DMS114 treated with DMSO at 0.1 percent for 48 hours (cell line): ENCODE measurements around the gene XYLT1.

Source experiments
- DNase-seq: peaks from one replicate; lab custom pipeline; 2025; ENCODE audit not compliant: unreplicated experiment; lab: John Stamatoyannopoulos, UW

Gene XYLT1

DNA sequence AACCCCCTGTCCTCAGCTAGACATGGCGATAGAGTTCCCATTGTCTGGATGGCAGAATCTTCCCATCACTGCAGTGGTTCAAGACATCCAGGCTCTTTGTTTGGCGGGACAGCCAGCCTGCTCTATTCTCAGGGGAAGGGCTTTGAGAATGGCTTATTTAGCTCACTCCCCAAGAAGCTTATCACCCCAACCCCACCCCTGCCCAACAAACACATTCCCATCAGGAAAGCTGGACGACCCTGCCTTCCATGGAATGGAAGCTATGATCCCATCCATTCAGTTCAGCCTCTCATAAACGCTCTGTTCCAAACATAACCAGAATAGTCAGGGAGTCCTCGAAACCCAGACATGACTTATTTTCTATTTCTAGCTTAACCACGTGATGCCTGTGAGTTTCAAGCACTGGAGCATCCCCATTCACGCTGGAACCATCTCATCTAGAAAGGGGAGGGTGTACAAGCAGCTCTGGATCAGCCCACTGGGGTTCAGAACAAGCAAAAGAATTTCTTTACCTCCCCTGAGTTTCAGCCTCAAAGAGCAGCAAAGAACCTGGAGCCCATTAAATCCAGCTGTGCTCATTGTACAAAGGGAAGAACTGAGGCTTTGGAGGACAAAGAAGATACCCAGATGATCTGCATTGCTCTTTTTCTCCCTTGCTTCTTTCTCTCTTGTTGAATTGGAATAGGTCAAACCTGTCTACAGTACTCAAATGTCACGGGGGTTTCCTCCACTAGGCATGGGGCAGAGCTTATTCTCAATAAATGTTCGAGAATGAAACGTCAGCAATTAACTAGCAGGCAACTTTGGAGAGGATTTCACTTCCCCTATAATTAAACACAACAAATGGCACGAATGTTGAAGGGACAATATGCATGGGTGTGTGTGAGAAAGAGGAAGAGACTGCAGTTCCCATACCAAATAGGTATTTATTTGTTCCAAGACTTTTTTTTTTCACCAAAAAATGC lies 93.1 kb downstream of the XYLT1 start:
- no peak for DNase-seq

DNA sequence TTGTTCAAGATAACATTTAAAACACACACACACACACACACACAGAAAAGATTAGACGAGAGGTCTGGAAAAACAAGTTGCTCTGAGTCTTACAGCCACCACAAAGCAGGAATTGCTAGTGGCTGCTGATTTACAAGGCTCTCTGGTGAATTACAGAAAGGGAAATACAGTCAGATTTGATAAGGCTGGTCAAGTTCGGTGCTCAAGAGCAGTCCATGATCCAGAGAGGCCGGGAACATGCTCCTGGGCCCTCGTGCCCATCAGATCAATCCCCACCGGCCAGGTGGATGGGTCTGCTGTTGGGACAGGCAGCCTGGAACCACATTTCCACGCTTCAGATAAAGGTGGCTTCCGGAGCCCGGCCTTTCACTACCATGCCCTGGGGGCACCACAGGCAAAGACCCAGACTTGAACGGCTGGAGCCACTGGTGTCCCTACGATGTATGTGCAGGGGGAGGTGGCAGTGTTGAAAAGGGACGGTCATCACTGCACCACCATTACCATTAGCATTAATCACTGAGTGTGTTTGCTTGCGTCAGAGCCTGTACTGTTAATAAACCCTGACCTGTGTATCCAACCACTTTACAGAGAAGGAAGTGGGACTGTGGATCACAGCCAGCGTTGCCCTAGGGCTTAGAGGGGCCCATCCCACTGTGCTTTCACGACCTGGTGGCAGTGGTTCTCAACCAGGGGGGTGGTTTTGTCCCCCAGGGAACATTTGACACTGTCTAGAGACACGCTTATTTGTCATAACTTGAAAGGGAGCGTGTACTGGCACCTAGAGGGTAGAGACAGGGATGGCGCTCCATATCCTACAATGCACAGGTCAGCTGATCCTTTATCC lies 95.1 kb downstream of the XYLT1 start:
- no peak for DNase-seq

DNA sequence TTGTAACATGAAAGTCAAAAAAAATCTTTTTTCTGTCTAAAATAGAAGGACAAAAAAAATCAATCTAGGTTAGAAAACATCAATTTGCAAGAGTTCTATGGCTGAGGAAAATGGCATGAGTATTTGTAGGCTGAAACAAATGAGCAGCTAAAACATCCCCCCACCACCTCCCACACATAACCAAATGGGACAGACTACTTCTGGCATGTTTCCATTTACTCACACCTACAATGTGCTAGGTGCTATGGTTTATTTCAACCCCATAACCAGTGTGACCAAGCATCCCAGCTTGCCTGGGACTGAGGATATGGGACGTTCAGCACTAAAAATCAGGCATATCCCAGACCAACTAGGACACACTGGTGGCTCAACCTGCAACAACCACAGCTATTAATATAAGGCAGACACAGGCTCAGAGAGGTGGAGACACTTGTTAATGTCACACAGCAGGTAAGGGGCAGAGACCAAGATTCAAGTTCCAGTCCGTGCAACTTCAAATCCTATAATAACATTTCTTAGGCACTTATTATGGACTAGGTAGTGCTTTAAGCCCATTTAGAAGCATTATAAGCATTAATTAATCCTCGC lies 96.0 kb downstream of the XYLT1 start:
- no peak for DNase-seq

DNA sequence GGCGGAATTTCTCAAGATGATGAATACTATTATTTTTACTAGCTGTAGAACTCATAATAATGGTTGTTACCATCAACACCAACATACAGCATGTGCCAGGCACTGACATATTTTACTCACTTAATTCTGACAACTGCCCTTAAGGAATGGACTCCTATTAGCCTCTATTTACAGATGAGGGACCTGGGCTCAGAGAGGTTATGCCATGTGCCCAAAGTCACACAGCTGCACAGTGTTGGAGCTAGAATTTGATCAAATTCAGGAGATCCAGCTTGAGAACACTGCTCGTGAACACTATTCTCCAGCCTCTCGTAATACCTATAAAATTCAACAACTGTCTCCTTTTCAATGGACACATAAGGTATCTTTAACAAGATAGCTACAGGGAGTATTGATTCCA lies 97.2 kb downstream of the XYLT1 start:
- no peak for DNase-seq

DNA sequence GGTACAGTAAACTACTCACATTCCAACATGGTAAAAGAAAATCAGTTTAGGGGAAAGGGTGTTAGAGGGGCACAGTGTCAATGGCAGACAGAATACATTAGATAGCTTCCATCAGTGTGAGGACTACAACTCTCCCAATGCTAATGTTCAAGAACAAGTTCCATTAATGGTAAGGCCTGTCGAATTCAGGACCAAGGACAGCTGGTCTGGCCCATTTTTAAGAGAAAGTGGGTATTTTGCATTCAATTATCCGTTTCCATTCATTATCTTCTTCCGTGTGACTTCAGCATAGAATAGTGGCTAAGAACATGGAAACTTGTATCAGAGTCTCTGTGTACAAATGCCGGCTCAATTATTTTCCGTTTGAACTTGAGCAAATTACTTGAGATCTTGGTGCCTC lies 98.4 kb downstream of the XYLT1 start:
- no peak for DNase-seq

DNA sequence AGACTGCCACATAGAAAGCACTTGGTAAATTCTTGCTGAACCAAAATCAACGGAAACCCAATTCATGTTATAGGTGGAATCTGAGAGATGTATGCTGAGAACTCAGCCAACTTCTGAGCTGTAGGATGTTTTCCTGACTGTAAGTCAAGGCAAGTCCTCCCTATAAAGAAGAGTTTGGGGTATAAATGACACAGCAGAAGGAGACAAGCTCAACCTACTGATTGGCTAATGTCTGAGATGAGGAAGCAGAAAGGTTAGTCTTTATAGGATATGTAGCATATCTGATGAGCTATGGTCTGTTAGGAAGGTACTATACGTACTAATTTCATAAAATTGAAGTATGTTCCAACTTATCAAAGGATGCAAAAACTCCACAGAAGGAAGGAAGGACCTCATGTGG lies 99.5 kb downstream of the XYLT1 start:
- no peak for DNase-seq

DNA sequence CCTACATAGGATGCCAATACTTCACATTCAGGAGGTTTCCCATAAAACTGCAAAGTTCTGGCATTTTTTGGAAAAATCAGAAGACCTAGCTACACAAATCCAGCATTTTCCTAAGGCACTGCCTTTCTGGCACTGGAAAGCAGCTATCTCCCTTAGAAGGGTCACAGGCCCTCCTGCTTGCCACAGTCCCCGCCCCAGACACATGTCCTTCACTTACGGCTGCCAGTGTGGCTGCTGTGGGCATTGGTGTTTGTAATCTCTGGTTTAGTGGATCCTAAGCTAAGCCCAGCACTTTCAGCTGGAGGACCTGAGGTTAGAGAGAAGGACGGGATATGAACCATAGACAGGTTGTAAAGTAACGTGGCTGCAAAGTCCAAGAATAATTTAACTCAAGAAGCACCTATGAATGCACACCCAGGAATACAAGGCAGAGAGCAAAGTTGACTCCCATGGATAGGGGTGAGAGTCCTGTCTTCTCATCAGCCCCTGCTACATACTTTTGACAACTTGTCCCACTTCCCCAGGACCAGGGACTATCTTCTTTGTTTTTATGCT lies 100.0 kb downstream of the XYLT1 start:
- no peak for DNase-seq

DNA sequence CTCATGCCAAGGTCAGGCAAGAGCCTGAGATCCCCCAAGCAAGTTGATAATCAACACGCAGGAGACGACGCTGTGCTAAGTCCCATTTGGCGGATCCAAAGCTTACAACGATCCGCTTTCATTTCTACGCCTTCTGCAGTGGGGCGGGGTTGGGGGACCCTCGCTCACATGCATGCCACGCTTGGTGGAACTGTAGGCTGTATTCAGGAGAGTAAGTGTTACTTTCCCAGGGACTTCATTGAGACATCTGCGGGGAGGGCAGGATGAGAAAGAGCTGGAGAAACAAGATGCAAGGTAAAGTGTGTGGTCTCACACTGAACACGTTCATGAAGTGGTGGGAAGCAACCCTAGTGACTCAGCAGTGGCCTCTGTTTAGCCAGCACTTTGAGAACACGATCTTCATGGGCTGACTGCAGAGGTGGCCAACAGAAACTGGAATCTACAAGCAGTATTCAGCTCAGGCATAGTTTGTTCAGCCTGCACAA lies 100.5 kb downstream of the XYLT1 start:
- no peak for DNase-seq

DNA sequence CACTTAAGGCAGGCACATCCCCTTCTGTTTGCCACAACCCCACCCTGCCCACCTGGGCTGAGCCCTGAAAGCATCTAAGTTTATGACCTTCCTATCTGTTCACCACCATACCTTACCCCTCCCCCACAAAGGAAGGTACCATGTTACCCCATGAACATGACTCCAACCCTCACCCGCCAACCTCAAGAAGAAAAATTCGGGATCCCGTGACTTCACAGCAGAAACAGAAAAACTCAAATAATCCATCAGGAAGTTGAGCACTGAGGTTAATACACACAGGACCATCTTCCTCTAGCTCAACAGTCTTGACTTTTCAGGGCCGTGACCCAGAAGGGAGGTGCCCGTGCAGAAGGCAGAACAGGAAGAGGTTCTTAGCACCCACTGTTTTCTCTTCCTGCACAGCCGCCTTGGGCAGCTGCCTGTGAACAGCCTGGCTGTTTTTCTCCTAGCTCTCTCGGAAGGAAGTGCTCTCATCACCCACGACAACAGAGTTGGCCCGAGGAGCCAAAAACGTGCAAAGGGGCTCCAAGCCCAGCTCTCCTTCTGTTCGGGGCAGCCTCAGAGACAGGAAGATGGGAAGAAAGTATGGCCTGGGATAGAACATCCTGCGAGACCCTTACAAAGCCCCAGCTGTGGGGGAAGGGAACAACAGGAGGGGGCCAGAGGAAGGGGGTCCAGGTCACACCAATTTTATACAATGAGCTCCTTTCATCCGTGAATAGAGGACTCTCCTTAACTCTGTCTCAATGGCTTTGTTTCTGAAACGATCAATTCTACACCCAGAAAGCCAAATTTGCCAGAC lies 101.1 kb downstream of the XYLT1 start:
- no peak for DNase-seq

DNA sequence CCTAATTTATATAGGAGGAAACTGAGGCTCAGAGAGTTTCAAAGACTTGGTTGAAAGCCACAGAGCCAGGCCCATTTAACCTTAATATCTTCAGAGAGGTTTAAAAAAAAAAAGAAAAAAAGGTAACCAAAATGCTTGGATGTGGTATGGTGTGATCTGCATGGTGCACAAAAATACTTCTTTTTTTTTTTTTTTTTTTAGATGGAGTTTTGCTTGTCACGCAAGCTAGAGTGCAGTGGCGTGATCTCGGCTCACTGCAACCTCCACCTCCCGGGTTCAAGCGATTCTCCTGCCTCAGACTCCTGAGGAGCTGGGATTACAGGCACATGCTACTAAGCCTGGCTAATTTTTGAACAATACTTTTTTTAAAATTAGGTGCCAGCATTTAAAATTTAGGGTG lies 101.8 kb downstream of the XYLT1 start:
- no peak for DNase-seq

DNA sequence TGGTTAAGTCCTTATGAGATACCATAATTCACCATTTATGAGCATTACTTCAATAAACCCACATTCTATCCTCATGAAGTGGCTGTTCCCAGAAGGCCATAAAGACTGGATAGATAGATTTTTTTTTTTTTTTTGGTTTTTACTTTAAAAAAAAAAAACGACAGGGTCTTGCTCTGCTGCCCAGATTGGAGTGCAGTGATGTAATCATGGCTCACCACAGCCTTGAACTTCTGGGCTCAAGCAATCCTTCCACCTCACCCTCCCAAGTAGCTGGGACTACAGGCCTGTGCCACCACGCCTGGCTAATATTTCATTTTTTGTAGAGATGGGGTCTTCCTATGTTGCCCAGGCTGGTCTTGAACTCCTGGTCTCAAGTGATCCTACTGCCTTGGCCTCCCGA lies 102.3 kb downstream of the XYLT1 start:
- no peak for DNase-seq

DNA sequence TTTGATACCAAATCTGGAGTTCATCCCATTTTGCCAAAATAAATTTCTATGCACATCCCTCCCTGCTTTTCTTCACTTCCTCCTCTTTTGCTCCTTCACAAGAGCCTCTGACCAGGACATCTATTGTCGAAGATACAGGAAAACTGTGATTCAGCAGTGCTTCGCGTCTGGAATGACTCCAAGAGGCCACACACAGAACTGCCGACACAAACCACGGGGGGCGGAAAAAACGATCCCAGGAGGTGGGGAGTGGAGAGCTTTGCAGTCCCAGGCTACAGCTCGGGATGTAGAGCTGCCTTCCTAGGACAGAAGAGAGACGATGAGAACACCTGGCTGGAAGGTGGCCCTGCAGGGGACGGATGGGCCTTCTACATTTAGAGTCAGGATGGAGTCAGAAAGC lies 102.8 kb downstream of the XYLT1 start:
- DNase-seq = no peak

DNA sequence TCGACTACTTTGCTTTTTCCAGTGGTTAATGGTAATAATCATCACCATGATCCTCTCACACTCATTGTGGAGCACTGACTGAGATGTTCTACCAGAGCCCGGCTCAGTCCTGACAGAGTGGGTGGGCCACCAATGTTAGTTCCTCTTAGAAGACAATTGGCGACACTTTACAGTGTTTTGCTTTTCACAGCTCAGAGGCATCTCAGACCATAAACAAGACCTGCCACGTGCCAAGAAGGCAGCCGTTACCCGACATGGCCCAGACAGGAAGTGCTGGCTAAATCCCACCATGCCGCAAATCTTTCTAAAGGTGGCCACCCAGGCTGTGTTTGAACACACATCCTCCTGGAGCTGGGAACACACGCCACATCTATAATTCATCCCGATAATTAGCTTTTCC lies 103.7 kb downstream of the XYLT1 start:
- no peak for DNase-seq

DNA sequence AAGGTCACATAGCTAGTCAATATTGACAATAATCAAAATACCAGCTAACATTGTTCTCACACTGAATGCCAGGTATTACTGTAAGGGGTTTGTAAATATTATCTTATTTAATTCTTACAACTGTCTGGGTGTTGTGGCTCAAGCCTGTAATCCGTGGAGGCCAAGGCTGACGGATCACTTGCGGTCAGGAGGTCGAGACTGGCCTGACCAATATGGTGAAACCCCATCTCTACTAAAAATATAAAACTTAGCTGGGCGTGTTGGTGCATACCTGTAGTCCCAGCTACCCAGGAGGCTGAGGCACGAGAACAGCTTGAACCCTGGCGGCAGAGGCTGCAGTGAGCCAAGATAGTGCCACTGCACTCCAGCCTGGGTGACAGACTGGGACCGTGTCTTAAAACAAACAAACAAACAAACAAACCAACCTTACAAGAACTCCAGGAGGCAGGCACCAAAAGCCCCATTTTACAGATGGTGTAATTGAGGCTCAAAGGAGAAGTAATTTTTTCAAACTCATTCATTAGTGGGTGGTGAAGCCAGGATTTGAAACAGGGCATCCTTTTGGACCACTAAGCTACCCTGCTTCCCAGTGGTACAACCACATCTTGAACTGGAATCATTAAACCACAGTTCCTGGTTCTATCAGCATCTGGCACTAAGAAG lies 104.3 kb downstream of the XYLT1 start:
- no peak for DNase-seq

DNA sequence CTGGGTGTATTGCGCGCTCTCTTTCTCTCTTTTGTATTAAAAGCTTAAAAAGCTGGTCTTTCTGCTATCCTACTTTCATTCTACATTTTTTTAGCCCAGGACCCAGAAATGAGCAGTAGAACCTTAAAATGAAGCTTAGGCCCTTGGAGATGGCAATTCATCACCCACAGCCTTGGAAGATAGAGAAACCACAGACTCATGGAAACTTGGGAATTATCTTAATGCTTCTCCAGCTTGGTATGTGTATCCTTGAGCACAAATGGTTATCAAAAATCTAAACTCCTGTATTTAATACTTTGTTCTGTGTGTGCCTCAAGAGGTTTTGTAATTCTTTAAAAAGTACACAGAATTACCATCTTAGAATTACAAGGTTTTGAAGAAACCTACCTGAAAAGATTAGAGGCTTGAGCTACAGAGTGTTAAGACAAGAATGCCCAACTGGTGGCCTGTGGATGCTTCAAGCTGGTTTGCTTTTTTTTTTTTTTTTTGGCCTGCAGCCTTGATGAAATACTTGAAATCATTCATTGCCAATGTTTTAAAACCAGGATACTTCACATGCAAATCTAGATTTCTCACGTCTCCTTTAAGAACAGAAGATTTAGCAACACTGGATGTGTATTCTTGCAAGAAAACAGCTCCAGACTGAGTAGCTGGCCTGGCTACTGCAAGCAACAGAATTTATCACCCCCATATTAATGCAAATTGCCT lies 105.0 kb downstream of the XYLT1 start:
- DNase-seq = no peak

DNA sequence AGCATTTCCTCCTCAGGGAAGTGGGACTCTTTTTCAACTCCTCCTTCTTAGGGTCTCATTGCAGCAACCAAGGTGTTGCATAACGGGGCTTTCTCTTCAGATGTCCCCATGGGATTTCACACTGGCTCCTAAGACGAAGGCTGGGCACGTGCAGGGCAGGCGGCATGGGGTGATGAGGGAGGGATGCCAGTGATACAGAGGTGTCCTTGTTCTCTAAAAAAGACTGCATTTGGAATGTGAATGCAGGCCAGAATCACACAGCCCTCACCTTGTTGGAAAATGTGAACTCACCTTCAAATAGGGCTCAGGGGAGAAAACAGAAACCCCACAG lies 105.6 kb downstream of the XYLT1 start:
- no peak for DNase-seq

DNA sequence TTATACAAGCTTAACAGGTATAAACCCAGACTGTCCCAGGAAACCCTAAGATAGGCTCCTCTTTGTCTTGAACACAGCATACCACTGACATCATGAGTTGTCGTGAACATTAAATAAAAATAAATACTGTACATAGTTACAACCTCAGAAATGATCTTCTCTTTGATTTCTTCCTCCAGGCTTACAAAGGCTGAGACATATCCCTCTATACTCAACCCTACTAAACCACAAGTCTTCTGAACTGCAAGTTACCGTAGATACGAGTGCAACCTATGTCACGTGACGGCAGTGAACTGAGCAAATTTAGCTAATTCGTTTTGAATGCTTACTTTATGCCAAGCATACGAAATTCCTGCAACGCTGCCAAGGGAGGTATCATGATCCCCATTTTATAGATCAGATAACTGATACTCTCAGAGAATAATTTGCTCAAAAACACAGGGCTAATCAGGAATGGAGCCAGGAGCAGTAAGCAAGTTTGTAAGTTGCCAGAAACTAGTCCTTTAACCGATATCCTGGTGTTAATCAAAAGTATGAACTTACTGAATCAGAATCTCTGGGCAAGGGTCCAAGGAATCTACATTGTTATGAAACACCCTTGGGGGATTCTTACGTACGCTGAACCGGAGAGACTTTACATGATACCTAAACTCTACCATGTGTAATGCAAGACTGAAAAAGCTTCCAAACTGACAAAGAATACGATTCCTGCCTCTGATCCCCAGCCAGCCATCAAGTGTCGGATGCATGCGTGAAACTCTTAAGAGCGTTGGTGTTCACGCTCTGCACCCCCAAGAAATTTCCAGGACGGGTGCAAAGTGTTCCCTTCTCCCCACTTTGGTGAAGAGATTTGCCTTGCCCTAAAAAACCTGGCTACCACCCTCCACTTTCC lies 106.2 kb downstream of the XYLT1 start:
- DNase-seq = no peak

DNA sequence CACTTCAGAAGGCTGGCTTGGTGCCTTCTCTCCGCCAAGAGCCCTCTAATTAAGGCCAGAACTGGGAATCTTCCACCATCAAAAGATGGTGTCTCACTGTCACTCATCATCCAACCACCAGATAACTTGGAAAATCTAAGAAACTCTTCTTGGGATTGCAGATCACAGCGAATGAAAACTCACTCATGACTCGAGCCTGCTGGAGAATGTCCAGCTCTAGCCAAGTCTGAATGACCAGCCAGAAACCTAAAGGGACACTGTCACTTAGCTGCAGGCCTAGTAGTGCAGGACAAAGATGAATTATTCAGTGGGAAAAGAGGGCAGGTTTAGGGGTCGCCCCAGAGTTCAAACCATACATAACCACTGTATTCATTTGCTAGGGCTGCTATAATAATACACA lies 107.8 kb downstream of the XYLT1 start:
- no peak for DNase-seq
